COLO829 (cell line): Measurements from ENCODE around the gene SPATA2.
"Not testable (repeated sequence)": the region's sequence is repeated elsewhere in the genome, so short reads cannot be mapped to it uniquely, and the experiment has no call there.

ENCODE experiments used
- DNase-seq: peaks from one replicate; pipeline ENCODE4 v3.0.0; 2012; ENCODE audit warnings: low spot score

SPATA2 gene, protein sequence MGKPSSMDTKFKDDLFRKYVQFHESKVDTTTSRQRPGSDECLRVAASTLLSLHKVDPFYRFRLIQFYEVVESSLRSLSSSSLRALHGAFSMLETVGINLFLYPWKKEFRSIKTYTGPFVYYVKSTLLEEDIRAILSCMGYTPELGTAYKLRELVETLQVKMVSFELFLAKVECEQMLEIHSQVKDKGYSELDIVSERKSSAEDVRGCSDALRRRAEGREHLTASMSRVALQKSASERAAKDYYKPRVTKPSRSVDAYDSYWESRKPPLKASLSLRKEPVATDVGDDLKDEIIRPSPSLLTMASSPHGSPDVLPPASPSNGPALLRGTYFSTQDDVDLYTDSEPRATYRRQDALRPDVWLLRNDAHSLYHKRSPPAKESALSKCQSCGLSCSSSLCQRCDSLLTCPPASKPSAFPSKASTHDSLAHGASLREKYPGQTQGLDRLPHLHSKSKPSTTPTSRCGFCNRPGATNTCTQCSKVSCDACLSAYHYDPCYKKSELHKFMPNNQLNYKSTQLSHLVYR

DNA sequence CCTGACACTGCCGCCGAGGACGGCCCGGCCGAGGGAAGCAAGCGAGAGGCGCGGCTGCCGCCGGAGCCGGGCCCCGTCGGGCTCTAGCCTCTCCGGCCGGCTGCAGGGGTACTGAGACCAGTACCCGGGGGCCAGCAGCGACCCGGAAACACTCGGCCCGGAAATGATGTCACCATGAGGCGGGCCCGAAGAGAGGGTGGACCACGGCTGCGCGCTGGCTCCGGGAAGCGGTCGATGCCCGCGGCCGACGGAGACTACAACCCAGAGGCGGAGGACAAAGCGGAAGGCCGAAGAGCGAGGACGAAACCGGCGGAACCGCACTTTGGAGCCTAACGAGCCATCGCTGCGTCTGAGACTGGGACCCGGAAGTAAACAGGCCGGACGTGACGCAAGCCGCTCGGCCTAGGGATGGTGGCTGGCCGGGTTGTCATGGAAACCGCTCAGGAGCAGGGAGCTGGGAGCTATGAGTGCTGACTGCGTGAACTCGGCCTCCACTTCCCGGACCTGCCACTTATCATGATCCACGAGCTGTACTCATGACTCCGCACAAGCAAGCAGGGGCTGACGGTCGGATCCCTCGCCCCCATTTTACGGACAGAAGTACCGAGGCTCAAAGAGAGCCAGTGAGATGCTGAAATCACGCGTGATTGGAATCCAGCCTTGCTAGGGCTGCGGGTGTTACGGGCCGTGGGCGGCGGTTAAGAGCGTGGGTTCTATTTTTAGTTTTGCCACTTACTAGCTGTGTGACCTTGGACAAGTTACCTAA is at the start of gene SPATA2:
Gene SPATA2 (minus strand): TSS at position 150 of the 766 bp plus-strand sequence. CDS start 7,039 bp downstream, outside the sequence.
- peak; percentile 96 for DNase-seq

- DNase-seq: no peak
Measured at GRCh38 chr20:49961413-49961812, 46.1 kb upstream of the SPATA2 start.

GRCh38 chr20:49957089-49957938 is 42.0 kb upstream of the SPATA2 start:
- not testable (repeated sequence) for DNase-seq

DNA sequence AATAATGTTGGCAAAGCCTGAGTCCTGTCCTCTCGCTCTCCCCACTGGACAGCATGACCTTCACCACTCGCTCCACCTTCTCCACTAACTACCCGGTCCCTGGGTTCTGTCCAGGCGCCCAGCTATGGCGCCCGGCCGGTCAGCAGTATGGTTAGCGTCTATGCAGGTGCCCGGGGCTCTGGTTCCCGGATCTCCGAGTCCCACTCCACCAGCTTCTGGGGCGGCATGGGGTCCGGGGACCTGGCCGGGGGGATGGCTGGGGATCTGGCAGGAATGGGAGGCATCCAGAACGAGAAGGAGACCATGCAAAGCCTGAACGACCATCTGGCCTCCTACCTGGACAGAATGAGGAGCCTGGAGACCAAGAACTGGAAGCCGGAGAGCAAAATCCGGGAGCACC is 41.4 kb upstream of the SPATA2 start:
- no peak for DNase-seq

GRCh38 chr20:49955830-49956396 is 40.6 kb upstream of the SPATA2 start:
- DNase-seq: not testable (repeated sequence)

DNA sequence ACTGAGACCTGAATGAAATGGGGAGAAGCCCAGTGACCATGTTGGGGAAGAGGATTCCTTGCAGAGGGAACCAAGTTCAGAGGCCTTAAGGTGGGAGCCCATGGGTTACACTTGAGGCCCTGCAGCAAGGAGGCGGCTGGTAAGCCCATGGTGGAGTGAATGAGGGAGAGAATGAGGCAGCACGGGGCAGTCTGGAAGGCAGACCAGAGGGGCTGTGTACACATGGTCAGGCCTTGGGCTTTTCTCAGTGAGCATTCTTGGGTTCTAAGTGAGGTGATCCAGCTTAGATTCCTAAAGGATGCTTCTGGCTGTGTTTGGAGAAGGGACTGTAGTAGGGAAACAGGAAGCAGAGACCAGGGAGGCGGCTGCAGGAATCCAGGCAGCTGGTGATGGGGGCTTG is 39.8 kb upstream of the SPATA2 start:
- DNase-seq: no peak

DNA sequence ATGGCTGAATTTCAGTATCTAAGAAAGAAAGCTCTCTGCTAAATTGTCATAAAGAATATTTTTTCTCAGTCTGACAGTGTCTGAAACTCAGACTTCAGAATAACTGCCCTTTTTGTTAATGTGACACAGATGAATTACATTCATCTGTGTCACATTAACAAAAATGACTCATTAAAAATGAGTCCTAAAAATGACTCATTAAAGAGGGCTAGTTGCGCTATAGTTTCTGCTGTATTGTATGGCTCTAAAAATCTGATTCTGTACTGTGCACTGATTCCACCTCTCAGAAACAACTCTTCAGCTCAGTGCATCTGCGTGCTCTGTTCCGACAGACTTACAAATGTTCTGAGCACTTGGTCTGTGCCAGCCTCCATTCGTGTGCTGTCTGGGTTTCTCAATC is 35.8 kb upstream of the SPATA2 start:
- peak; percentile 19 for DNase-seq

DNA sequence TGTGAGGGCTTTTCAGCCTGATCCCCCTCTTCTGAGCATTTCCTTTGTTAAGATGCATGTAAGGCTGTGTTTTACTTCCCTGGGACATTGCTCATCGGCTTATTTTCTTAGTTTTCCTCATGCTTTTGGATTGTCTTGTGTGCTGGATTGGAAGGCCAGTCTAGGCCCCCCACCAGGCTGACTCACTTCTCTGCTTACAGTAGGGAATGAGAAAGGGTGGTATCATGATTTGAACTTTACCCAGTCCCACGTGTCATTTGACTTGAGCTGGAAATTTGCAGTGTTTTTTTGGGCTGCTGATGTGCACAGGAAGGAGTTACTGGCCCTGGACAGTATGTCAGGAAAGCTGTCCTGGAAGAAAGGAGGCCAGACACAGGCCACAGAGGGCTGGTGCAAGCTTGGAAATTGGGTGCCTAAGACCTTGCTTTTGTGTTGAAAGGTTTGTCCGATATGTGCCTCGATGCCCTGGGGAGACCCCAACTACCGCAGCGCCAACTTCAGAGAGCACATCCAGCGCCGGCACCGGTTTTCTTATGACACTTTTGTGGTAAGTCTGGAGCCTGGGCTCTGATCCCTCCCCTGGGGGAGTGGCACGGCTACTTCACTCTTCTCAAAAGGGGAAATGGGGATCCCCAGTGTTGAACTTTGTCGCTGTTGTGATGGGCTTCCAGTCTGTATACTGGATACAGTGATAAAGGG is 33.6 kb upstream of the SPATA2 start:
- no peak for DNase-seq

DNA sequence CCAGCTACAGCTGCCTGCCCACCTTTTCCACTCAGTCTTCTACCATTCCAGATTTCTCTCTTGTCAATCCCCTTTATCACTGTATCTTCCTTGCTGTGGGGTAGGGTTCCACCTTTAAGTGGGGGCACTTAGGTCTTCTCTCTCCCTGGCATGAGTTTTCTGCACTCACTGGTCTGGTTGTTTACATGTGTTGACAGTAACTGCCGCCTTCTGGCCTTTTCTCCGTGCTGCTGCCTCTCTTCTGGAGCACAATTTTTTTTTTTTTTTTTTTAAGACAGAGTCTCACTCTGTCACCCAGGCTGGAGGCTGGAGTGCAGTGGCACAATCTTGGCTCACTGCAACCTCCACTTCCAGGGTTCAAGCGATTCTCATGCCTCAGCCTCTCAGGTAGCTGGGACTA is 32.8 kb upstream of the SPATA2 start:
- no peak for DNase-seq

DNA sequence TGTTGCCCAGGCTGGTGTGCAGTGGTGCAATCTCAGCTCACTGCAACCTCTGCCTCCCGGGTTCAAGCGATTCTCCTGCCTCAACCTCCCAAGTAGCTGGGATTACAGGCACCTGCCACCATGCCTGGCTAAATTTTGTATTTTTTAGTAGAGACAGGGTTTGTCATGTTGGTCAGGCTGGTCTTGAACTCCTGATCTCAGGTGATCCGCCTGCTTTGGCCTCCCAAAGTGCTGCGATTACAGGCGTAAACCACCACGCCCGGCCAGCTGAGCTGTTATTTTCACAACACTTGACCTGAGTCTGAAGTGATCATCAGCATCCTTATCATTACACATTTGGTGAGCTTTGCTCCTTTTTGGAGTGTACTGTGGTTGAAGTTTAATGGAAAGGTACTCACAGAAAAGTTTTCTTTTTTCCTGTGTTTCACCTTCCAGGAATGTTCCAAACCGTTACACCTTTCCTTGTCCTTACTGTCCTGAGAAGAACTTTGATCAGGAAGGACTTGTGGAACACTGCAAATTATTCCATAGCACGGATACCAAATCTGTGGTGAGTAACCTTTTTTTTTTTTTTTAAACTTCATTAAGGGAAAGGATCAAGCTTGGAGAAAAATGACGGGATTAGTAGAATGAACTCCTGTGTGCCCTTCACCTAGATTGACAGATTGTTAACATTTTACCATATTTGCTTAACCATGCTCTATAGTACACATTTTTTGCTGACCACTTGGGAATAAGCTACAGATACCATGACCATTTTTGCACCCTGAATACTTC is 30.6 kb upstream of the SPATA2 start:
- DNase-seq: no peak

DNA sequence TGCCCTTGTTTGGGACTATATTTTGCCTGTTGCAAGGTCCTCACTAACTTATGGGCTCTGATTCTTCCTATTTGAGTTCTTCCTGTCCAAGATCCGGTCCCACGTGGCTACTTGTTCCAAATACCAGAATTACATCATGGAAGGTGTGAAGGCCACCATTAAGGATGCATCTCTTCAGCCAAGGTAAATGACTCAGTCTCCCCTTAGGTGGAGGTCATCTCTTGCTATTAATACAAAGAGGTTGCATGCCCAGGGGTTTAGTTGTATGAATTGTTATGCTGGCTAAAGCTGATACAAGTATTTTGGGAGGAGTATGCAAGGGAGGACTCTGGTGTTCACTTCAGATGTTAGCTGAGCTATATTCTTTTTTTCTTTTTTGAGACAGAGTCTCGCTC is 30.0 kb upstream of the SPATA2 start:
- DNase-seq: no peak

GRCh38 chr20:49942942-49943341 is 27.6 kb upstream of the SPATA2 start:
- DNase-seq: no peak

DNA sequence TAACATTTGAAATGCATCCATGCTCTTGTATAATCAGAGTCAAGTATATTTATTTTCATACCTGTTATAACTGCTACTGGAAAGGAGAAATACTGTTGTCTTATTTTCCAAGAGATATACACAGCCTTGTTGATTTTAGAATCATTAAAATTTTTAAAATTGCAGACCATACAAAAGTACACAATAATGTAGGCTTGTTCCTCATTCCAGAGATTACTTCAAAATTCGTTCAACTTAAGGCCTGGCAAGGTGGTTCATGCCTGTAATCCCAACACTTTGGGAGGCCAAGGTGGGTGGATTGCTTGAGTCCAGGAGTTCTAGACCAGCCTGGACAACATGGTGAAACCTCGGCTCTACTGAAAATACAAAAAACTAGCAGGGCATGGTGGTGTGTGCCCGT is 27.0 kb upstream of the SPATA2 start:
- no peak for DNase-seq

GRCh38 chr20:49941456-49941855 is 26.1 kb upstream of the SPATA2 start:
- no peak for DNase-seq

- DNase-seq: no peak
Measured at GRCh38 chr20:49938173-49939163, 23.1 kb upstream of the SPATA2 start.

- DNase-seq: no peak
Measured at GRCh38 chr20:49937027-49937929, 21.9 kb upstream of the SPATA2 start.

GRCh38 chr20:49936153-49937026 is 21.1 kb upstream of the SPATA2 start, which contains the start of gene RNF114:
TSS of gene RNF114 (plus strand) at chr20:49936397. CDS start at chr20:49936413, 16 bp downstream.
- DNase-seq: peak; percentile 95
